Hepatic stellate cell (primary cell): ENCODE results near the gene SNAP25.

ENCODE experiments used
- DNase-seq: peaks from one replicate; pipeline ENCODE4 v3.0.0; 2011; ENCODE audit warnings: low spot score

SNAP25 gene

DNA sequence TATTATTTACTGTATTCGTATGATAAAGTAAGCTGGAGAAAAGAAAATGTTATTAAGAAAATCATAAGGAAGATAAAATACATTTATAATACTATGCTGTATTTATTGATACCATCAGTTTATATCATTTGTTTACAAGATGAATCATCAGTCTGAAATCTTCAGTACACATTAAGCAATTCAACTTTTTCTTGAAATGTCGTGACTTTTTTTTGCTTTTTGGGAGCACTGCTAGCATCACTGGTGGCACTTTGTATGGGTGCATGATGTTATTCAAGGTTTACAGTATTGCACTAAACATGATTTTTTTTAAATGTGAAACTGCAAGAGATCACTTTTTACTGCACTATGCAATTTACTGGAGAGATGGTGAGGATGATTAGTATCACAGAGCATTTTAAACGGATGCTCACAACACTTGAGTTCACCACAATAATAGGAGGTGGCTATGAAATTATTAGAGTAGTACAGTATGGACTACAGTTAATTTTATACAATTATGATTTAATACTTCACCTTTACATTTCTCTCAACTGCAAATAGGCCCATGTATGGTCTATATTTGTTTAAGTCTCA, 85.9 kb downstream of the SNAP25 start:
- no peak for DNase-seq

DNA sequence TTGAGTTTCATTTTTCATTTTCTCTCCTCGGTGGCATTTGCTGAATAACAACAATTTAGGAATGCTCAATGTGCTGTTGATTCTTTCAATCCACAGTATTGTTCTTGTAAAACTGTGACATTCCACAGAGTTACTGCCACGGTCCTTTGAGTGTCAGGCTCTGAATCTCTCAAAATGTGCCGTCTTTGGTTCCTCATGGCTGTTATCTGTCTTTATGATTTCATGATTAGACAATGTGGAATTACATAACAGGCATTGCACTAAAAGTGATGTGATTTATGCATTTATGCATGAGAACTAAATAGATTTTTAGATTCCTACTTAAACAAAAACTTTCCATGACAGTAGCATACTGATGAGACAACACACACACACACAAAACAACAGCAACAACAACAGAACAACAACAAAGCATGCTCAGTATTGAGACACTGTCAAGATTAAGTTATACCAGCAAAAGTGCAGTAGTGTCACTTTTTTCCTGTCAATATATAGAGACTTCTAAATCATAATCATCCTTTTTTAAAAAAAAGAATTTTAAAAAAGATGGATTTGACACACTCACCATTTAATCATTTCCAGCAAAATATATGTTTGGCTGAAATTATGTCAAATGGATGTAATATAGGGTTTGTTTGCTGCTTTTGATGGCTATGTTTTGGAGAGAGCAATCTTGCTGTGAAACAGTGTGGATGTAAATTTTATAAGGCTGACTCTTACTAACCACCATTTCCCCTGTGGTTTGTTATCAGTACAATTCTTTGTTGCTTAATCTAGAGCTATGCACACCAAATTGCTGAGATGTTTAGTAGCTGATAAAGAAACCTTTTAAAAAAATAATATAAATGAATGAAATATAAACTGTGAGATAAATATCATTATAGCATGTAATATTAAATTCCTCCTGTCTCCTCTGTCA, 88.1 kb downstream of the SNAP25 start:
- DNase-seq, result peak; percentile 48

DNA sequence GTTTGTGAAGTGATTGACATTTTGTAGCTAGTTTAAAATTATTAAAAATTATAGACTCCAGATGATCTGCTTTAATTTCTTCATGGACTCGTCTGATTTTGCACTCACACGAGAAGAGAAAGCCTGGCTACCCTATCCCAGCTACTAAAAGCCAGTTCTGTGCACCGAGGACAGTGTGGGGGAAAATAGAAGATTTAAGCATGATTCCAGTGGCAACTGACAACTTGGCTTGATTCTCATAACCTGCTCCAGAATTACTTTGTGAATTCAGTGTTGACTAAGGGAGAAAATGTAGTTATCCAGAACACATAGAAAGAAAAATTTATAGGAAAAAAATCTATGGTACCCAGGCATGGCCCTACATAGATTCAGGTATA, 88.7 kb downstream of the SNAP25 start:
- DNase-seq, result no peak

DNA sequence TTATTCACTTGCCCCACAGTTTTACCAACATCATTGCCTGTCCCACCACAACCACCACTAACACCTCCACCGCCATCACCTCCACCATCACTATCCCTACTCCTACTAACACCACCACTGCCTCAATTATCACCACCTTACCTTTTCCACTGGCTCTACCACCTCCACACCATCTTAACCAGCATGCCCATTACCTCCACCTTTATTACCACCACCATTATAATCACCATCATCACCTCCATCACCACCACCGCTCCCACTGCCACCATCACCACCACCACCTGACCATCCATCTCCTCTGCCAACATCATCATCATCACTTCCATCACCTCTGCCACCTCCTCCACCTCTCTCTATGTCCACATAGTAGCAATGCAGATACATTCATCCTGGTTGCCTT, 90.0 kb downstream of the SNAP25 start:
- no peak for DNase-seq

- peak; percentile 56 for DNase-seq
These were observed 90.7 kb downstream of the SNAP25 start for GRCh38 chr20:10309326-10309725.

DNA sequence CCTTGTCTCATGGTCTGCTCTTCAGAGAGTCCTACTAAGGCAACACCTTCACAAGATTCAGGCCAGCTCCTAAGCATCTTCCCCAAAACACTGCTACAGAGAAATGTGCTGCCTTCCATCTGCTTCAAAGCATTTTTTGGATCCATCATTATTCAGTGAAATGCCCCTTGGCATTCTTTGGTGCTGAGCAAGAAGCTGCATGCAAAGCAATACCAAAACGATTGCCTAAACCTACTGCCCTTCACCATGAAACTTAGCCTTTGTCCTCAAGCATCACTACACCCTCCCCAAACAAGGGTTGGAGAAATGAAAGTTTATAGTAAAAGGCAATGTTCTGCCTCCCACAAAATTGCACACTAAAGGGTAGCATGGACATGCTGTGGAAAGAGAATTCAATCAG, 93.5 kb downstream of the SNAP25 start:
- DNase-seq, result no peak

DNA sequence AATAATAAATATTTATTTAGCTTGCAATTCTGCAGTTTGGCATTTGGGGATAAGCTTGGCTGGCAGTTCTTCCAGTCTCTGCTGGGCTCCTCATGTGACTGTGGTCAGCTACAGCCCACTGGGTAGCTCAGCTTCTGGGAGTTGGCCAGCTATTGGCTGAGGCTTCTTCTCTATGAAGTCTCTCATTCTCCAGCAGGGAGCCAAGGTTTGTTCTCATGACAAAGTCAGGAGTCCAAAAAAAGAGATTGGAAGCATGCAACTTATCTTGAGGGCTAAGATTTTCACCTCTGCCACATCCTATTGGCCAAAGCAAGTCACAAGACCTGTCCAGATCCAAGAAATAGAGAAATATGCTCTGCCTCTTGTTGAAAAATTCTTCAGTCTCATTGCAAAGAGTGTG, 94.6 kb downstream of the SNAP25 start:
- no peak for DNase-seq

- no peak for DNase-seq
These were observed 95.1 kb downstream of the SNAP25 start for GRCh38 chr20:10313701-10314100.

DNA sequence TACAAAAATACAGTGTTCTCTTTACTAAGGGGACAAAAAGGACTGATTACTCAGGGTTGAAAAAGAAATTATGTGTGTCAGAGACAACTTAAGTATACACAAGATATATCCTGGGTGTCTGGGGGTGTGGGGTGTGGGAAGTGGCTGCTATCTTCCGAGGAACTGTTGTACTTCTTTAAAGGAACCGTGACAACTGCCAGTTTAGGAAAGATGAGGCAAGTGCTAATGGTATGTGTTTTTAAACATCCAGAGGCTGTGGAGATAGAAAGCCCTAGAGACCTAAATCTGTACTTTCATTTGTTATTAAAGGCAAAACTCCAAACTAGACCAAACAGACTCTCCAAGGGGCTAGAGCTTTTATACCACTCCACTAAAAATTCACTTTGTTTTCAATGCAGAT, 95.6 kb downstream of the SNAP25 start:
- DNase-seq, result peak; percentile 60

DNA sequence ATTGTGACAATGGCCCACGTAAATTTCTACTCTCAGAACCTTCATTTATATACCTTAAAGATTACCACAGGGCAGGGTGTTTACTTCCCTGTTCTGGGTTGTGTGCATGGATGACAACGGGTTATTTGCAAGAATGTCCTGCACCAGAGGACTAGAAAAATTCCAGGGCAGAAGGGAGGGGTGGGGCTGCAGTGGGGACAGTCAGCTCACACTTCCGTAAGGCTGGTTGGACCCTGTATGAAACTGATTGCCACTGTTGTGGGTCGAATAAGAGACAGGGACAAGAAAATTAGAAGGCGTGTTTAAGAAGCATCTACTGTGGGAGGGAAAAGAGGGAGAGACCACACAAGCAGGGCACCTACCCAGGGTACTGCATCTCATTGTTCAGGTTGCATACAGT, 96.5 kb downstream of the SNAP25 start:
- DNase-seq, result no peak

- no peak for DNase-seq
These were observed 98.0 kb downstream of the SNAP25 start for GRCh38 chr20:10316582-10316981.

DNA sequence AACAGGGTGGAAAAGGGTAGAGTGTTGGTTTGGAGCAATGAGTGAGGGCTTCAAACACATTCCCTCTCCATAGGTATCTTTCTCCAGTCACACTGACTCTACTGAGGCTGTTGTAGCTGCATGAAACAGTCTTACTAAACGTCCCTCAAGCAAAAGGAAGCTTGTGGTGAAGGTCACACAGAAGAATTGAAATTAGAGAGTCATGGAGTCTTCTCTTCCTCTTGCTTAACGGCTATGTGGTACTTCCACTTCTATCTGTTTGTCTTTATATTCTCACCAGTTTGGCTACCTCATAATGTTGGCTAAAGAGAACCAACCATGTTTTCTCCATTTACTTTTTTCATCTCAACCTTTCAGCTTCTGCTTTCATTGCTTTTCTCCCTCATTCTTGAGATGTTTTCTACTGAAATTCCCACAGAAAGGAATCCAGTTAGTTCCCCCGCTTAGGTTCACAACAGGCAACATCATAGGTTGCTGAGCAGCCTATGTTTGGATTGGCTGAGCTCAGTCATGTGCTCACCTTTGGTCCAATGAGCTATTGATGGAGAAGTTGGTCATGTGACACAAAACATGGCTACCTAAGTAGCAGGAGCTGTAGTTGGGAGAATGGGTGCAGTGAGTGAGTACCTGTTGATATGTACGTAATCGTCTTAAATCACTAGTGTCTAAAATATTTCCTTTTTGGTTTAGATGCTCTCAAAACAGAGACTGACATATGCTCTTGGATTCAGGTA, 99.8 kb downstream of the SNAP25 start:
- DNase-seq, result no peak

GRCh38 chr20:10319855-10320254, 101.2 kb downstream of the SNAP25 start:
- DNase-seq, result no peak

DNA sequence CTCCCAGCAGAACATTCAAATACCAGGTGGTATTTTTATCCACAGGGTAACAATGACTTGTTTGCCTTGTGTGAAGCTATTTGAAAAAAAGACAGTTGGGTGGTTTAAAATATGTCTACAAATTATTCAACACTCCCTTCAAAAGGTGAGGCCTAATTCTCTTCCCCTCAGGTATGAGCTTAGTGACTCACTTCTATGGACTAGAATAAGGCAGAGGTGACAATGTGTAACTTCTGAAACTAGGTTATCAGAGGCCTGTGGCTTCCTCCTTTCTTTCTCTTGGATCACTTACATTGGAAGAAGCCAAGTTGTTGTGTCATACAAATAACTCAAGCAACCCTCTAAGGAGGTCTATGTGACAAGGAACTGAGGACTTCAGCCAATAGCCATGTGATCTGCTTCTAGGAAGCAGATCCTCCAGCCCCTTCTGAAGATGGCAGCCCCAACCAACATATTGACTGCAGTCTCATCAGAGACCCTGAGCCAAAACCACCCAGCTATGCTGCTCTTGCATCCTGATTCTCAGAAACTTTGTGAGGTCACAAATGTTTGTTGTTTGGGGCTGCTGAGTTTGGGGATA, 102.6 kb downstream of the SNAP25 start:
- no peak for DNase-seq

DNA sequence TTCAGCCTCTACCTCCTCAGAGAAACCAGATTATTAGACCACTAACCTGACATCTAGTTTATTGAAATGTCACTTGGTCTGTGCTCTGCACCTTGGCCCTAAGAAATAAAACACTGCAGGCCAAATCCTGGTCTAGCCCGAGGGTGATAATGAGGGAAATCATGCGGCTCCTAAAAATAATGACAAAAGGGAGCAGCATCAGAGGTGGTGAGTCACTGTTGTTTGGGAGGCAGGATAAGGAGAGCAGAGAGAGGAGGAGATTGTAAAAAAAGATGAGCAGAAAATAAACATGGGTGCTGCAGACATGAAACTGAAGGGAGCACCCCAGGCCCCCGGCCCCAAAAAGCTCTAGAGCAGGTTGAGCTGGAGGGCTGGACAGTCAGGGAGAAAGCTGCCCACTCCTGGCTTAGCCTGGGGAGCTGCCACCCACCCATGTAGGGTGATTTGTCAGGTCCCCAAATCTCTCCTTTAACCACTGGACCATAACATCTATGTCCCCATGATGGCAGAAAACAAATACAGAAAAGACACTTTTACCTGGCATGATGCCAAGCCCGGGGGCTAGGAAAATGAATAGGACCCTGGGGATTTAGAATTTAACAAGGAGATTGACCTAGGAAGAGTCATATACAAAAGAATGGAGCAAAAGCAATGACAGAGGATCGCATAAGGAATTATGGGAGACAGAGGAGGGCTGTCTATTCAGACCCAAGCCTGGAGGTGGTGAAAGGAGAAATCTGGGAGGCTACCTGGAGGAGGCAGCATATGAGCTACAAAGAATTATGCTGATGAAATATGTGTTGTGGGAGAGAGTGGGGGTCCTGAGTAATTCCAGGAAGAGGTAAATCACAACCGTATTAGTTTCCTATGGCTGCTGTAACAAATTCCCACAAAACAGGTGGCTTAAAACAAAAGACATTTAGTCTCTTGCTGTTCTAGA, 103.7 kb downstream of the SNAP25 start:
- DNase-seq, result no peak

- DNase-seq, result no peak
These were observed 105.1 kb downstream of the SNAP25 start for GRCh38 chr20:10323729-10324128.

- DNase-seq, result no peak
These were observed 105.7 kb downstream of the SNAP25 start for GRCh38 chr20:10324198-10324847.

DNA sequence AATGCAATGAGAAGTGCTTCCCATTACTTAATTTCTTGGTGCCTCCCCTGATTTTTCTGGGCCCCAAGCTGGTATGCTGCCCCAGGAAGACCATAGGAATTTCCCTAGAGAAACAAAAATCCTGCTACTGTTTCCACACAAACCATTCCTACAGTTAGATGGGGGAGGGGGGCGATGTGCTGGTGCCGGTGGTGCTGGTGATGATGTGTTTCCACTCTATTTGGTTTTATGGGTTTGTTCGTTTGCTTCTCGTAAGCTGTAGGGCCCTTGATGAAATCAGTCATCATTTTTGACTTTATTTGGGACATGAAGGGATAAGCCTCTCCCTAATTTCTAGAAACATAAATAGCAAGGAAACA, 110.2 kb downstream of the SNAP25 start:
- no peak for DNase-seq

DNA sequence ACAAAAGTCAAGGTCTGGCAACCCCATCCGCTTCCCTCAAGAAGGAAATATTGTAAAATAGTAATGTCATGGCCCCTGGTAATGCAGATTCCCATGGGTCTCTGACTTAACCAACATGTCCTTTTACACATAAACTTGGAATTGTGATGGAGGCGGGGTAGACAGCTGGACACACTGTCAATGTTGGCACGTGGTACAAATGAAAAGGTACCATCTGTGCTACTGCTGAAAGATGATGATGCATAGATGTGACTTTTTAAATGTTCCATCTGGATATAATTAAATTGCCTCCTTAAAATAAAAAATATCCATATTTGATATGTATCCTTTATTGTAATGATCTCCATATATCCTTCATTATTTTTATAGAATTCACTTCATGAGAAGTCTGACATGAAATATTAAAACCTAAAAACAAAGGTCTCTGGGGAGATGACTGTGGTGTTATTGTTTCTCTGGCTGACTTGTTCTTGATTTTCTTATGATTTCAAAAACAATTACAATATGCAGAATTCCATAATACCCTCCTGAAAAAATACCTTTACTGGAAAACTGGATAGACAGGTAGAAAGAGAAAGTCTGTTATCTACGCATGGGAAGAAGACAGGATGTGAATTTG, 110.9 kb downstream of the SNAP25 start:
- DNase-seq, result no peak

DNA sequence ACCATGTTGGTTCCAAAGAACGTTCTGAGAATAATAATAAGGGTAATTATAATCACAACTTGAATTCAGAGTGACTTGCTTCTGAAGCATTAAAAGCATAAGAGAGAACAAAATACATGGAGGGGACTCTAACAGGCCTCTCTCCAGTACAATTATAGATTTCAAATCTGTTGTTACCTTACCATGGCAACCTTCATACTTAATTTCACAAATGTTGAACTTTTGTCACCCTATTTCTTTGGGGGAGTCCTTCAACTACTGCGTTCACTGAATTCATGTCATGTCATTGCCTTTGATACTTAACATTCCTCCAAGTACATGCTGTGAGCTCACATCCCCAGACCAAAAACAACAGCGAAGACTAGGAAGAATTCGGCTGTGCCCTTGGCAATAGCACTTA, 111.4 kb downstream of the SNAP25 start:
- DNase-seq, result no peak
